Cardiac fibroblast (primary cell): ENCODE measurements around the gene GYPE.
"Not testable (repeated sequence)": the region's sequence is repeated elsewhere in the genome, so short reads cannot be mapped to it uniquely, and the experiment has no call there.

ENCODE experiments used
- DNase-seq, 2 donors: peaks; one replicate each; pipeline versions ENCODE4 v3.0.0 to v3.0.0-alpha.2; 2010; ENCODE audit warnings: low read depth in 2 of 2
- H3K4me3 ChIP-seq, 2 donors: replicated peaks in 1 of 2; 1 replicate in 1 of 2; 2 replicates in 1 of 2; pipeline ENCODE4 v1.5.1; 2011; ENCODE audit warnings: low read depth in 2 of 2, low read length in 2 of 2, mild to moderate bottlenecking in 2 of 2, moderate library complexity in 1 of 2
- TF ChIP-seq, protein P1 (sequence below): IDR thresholded peaks from one replicate; pipeline ENCODE4 v1.5.1; 2011; ENCODE audit warnings: low read depth, mild to moderate bottlenecking, low read length, inconsistent platforms

The GYPE gene

GRCh38 chr4:143907811-143908210 is 2.5 kb upstream of the GYPE start:
- TF ChIP-seq, protein P1, sequence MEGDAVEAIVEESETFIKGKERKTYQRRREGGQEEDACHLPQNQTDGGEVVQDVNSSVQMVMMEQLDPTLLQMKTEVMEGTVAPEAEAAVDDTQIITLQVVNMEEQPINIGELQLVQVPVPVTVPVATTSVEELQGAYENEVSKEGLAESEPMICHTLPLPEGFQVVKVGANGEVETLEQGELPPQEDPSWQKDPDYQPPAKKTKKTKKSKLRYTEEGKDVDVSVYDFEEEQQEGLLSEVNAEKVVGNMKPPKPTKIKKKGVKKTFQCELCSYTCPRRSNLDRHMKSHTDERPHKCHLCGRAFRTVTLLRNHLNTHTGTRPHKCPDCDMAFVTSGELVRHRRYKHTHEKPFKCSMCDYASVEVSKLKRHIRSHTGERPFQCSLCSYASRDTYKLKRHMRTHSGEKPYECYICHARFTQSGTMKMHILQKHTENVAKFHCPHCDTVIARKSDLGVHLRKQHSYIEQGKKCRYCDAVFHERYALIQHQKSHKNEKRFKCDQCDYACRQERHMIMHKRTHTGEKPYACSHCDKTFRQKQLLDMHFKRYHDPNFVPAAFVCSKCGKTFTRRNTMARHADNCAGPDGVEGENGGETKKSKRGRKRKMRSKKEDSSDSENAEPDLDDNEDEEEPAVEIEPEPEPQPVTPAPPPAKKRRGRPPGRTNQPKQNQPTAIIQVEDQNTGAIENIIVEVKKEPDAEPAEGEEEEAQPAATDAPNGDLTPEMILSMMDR: peak; percentile 24
- peak; percentile 21 to 33 for DNase-seq
- H3K4me3 ChIP-seq: not testable (repeated sequence)

- DNase-seq, H3K4me3 ChIP-seq: not testable (repeated sequence)
These were observed 928 bp downstream of the GYPE start for GRCh38 chr4:143904431-143904830.

DNA sequence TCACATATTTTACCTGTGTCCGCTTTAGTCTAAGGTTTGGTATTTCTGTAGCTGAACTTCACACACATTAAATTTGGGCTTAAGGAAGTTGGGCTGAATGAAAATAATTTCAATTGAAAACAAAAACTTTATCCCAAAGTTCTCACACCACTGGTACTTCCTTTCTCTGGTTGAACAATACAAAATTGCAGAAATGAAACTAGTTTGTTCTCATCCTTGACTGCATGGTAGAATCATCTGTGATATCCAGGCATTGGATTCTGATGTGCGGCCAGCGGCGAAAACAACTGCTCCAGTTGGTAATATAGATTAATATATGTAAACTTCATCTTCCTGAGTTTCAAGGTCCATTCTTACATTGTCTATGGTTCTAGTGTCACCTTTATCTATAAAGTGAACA is 15.0 kb downstream of the GYPE start:
- H3K4me3 ChIP-seq, DNase-seq: not testable (repeated sequence)

DNA sequence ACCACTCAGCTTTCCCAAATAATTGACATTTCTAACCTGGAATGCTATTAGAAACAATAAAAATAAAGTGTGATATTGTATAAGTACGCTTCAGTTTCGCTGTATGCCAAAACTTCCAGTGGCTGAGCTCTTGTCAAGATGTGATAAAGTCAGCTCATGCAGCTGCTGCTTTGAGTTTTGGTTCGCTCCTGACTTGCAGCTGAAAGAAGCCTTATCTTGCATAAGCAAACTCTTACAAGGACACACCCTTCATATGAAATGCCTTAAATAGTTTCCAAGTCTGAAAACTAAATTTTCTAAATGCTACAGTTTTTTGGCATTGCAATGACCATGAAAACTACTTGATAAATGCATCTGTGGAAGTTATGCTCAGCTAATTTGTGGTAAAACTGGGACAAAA is 17.2 kb downstream of the GYPE start:
- not testable (repeated sequence) for DNase-seq

GRCh38 chr4:143884965-143885364 is 20.4 kb downstream of the GYPE start:
- DNase-seq: not testable (repeated sequence)

More for the DNA sequence above, 17.2 kb downstream of the GYPE start:
- H3K4me3 ChIP-seq: not testable (repeated sequence)

GRCh38 chr4:143883529-143883928 is 21.8 kb downstream of the GYPE start:
- TF ChIP-seq, protein P1: no peak
- no peak for DNase-seq
- no peak overlapping the region for H3K4me3 ChIP-seq

More at GRCh38 chr4:143884965-143885364, 20.4 kb downstream of the GYPE start:
- H3K4me3 ChIP-seq: not testable (repeated sequence)

DNA sequence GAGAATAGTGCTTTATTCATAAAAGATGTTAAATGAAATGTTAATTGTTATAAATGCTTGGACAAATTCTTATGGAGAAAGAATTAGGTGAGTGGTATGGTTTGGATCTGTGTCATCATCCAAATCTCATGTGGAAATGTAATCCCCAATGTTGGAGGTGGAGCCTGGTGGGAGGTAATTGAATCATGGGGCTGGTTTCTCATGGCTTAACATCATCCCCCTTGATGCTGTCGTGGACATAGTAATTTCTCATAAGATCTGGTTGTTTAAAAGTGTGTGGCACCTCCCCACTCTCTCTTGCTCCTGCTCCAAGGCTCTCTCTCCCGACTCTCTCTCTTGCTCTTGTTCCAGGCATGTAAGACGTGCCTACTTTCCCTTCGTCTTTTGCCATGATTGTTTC is 22.5 kb downstream of the GYPE start:
- TF ChIP-seq, protein P1: no peak
- H3K4me3 ChIP-seq: no peak overlapping the region

DNA sequence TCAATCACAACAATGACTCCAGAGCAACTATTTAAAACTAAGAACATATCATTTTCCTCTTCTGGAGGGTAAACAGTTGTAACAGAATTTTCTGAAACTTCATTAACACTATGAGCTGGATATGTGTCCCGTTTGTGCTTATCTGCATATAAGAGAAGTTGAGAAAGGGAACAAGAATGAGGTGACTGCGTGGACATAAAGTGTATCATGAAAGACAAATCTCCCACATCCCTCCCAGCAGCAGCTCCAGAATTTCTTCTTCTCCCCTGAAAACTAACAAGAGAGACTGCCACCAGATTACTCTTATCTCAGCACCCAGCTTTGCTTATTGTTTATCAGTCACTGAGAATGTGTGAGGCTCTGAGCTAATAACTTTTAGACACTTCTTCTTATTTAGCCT is 25.8 kb downstream of the GYPE start:
- DNase-seq, H3K4me3 ChIP-seq: not testable (repeated sequence)

More for the DNA sequence above, 22.5 kb downstream of the GYPE start:
- no peak for DNase-seq

- H3K4me3 ChIP-seq, DNase-seq: not testable (repeated sequence)
These were observed 30.0 kb downstream of the GYPE start for GRCh38 chr4:143875357-143875756.

DNA sequence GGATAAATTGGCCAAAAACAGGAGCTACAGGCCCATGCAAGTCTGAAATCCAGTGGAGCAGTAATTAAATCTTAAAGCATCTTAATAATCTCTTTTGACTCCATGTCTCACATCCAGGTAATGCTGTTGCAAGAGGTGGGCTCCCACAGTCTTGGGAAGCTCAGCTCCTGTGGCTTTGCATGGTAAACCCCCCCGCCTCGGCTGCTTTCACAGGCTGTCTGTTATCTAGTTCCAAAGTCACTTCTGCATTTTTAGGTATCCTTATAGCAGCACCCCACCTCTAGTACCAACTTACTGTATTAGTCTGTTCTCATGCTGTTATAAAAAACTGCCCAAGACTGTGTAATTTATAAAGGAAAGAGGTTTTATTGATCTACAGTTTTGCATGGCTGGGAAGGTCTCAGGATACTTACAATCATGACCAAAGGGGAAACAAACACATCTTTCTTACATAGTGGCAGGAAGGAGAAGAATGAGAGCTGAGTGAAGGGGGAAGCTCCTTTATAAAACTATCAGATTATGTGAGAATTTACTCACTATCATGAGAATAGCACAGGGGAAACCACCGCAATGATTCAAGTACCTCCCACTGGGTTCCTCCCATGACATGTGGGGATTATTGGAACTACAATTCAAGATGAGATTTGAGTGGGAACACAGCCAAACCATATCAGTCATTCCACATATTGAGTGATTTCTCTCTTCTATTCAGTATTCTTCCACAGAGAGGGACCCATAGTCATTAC is 34.7 kb downstream of the GYPE start:
- H3K4me3 ChIP-seq, DNase-seq: not testable (repeated sequence)

DNA sequence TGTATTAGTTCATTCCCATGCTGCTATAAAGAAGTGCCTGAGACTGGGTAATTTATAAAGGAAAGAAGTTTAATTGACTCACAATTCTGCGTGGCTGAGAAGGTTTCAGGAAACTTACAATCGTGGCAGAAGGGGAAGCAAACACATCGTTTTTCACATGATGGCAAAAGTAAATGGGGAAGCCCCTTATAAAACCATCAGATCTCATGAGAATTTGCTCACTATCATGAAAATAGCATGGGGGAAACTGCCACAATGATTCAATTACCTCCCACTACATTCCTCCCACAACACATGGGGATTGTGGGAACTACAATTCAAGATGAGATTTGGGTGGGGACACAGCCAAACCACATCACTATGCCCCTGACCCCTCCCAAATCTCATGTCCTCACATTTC is 35.4 kb downstream of the GYPE start:
- DNase-seq, H3K4me3 ChIP-seq: not testable (repeated sequence)

- H3K4me3 ChIP-seq, DNase-seq: not testable (repeated sequence)
These were observed 42.6 kb downstream of the GYPE start for GRCh38 chr4:143862716-143863115.
